HG03280 (cell line): Measurements from ENCODE around the gene DNMBP.
"Not testable (repeated sequence)": the region's sequence is repeated elsewhere in the genome, so short reads cannot be mapped to it uniquely, and the experiment has no call there.

Experiments used
- ATAC-seq: cut with Tn5 transposase; IDR thresholded peaks from one replicate; pipeline ENCODE4 v1.9.1; 2021; ENCODE audit warnings: mild to moderate bottlenecking, moderate library complexity; ENCODE audit not compliant: unreplicated experiment

DNMBP gene

GRCh38 chr10:99840859-99841258, 168.9 kb downstream of the DNMBP start:
- ATAC-seq, result not testable (repeated sequence)

GRCh38 chr10:99836711-99837110, 173.0 kb downstream of the DNMBP start:
- no peak for ATAC-seq

- ATAC-seq, result no peak
Observed at GRCh38 chr10:99835947-99836346, 173.8 kb downstream of the DNMBP start.

DNA sequence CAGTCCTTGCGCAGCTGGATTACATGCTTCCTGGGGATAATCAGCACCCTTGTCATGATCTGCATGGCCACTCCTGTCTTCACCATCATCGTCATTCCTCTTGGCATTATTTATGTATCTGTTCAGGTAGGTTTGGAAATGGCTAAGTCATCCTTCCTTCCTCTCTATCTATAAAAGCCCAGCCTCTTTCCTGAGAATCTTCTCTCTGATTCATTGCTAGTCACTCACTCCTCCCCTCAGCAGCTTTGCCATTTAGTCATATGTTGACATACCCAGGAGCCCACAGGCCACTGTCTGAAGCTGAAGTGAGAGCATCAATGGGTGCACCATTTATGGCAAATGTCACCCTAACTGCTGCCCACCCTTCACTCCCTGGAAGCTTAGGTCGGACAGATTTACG, 175.3 kb downstream of the DNMBP start:
- no peak for ATAC-seq

GRCh38 chr10:99832439-99832838, 177.3 kb downstream of the DNMBP start:
- ATAC-seq, result no peak

DNA sequence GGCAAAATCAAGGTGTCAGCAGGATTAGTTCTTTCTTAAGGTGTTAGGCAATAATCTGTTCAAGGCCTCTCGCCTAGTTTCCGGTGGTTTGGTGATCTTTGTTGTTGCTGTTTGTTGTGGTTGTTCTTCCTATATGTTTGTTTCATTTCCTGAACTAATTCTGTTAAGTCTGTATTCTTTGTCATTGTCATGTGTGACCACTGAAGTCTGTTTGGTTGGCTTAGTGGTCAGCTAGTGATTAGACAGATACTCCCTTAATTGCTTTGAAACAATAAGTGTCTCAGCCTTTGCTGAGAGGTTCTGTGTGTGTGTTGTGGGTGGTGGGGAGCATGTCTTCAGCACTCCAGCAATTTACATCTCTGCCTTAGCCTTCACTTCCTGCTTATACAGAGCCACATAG, 181.3 kb downstream of the DNMBP start:
- ATAC-seq, result no peak

DNA sequence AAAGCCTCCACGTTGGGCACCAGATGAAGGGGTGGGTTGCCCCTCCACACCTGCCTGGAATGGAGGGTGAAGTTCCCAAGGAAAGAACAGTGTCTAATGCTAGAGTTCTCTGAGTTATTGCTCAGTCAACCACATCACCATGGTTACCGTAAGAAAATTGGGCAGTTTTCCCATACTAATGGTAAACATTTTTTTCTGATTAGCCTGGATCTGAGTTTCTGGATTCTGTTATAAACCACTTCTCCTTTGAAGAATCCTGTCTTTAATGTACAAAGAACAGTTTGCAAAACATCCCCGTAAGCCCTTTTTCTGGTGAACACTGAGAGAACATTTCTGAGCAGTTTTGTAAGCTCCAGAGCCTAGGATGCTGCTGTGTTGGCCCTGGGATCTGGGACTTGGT, 181.8 kb downstream of the DNMBP start:
- no peak for ATAC-seq
